ENCODE results near the gene ATP6V0C.

- TF ChIP-seq EZH2 (IDR thresholded peaks at IDR 0.05; ENCODE audit: low read depth) (no peak), CTCF (conservative IDR thresholded peaks at IDR 0.05) (no peak)
Measured at GRCh38 chr16:2507665-2508064, 6.1 kb upstream of the ATP6V0C start.

All from PC-9 (cell line).